WTC11 (cell line): Measurements from ENCODE around the gene LAPTM4A. TPM values are rescaled to one million over a fixed set of nuclear protein-coding genes. Genes with fewer than 3 reads are reported as not detected.
A peak's percentile ranks its signal among the peaks of the same experiment; 100 is the strongest.

Source experiments
- ATAC-seq: fragments of 200-7000 bp; cut with Tn5 transposase; 2 replicates; pipeline ENCODE4 v1.10.0; 2021; ENCODE audit warnings: mild to moderate bottlenecking, moderate library complexity
- CTCF ChIA-PET: fragments of 300-600 bp; sonication (Branson Sonifier 250); formaldehyde crosslinking; loops from one replicate; lab custom pipeline; 2021; ENCODE audit warnings: antibody characterized with exemption; lab: Charles Lee
- POLR2A ChIA-PET: fragments of 350-600 bp; sonication (Branson Sonifier 250); formaldehyde crosslinking; loops from one replicate; lab custom pipeline; 2021; ENCODE audit warnings: antibody characterized with exemption; lab: Charles Lee
- DNase-seq: peaks from one replicate; pipeline ENCODE4 v3.0.0; 2021; ENCODE audit warnings: low spot score
- H3K27ac Mint-ChIP-seq: 2 replicates; pipeline ENCODE4 v1.8.0; 2021; ENCODE audit warnings: mixed read lengths
- H3K27me3 Mint-ChIP-seq: 2 replicates; pipeline ENCODE4 v1.8.0; 2021; ENCODE audit warnings: low read depth, mild to moderate bottlenecking, moderate library complexity, mixed read lengths
- H3K36me3 Mint-ChIP-seq: 2 replicates; pipeline ENCODE4 v1.8.0; 2021; ENCODE audit warnings: mixed read lengths
- H3K4me1 Mint-ChIP-seq: 2 replicates; pipeline ENCODE4 v1.8.0; 2022; ENCODE audit warnings: mixed read lengths
- H3K4me3 Mint-ChIP-seq: 2 replicates; pipeline ENCODE4 v1.8.0; 2021; ENCODE audit warnings: mild to moderate bottlenecking, moderate library complexity, mixed read lengths
- H3K9me3 Mint-ChIP-seq: 2 replicates; pipeline ENCODE4 v1.8.0; 2021; ENCODE audit warnings: mixed read lengths
- ARID4B ChIP-seq: sonication (generic); formaldehyde crosslinking; IDR thresholded peaks from 2 replicates; pipeline ENCODE4 v1.8.0; 2023; ENCODE audit warnings: missing genetic modification reagents, mild to moderate bottlenecking, borderline replicate concordance
- CBFB ChIP-seq: sonication (generic); formaldehyde crosslinking; IDR thresholded peaks from 2 replicates; pipeline ENCODE4 v1.8.1; 2022; ENCODE audit warnings: mild to moderate bottlenecking, low read depth, missing genetic modification reagents
- CDX4 ChIP-seq: fragments of 250-450 bp; sonication (Bioruptor Pico); IDR thresholded peaks from 2 replicates; pipeline ENCODE4 v1.9.0; 2021; ENCODE audit warnings: moderate library complexity, mild to moderate bottlenecking, inconsistent platforms, borderline replicate concordance
- E2F1 ChIP-seq: sonication (generic); formaldehyde crosslinking; IDR thresholded peaks from 2 replicates; pipeline ENCODE4 v1.8.0; 2022; ENCODE audit warnings: mild to moderate bottlenecking, missing genetic modification reagents
- ELF4 ChIP-seq: sonication (generic); formaldehyde crosslinking; IDR thresholded peaks from 2 replicates; pipeline ENCODE4 v1.8.1; 2022; ENCODE audit warnings: low read depth, mild to moderate bottlenecking, moderate library complexity, missing genetic modification reagents
- EMX1 ChIP-seq: fragments of 250-450 bp; sonication (Bioruptor Pico); IDR thresholded peaks from 2 replicates; pipeline ENCODE4 v1.8.0; 2021; ENCODE audit warnings: mild to moderate bottlenecking
- FOXP1 ChIP-seq: sonication (generic); formaldehyde crosslinking; IDR thresholded peaks from 2 replicates; pipeline ENCODE4 v1.8.0; 2022; ENCODE audit warnings: missing genetic modification reagents, mild to moderate bottlenecking, moderate library complexity, borderline replicate concordance
- GRHL2 ChIP-seq: fragments of 250-450 bp; sonication (Bioruptor Pico); IDR thresholded peaks from 2 replicates; pipeline ENCODE4 v1.8.0; 2022; ENCODE audit warnings: mild to moderate bottlenecking, moderate library complexity; ENCODE audit not compliant: insufficient replicate concordance, severe bottlenecking
- IRF1 ChIP-seq: sonication (generic); formaldehyde crosslinking; IDR thresholded peaks from 2 replicates; pipeline ENCODE4 v1.8.0; 2023; ENCODE audit warnings: missing genetic modification reagents
- JUN ChIP-seq: sonication (generic); formaldehyde crosslinking; IDR thresholded peaks from 2 replicates; pipeline ENCODE4 v1.8.0; 2023; ENCODE audit warnings: mild to moderate bottlenecking, missing genetic modification reagents
- KAT7 ChIP-seq: sonication (generic); formaldehyde crosslinking; IDR thresholded peaks from 2 replicates; pipeline ENCODE4 v1.8.1; 2023; ENCODE audit warnings: missing genetic modification reagents, mild to moderate bottlenecking, borderline replicate concordance
- MLX ChIP-seq: sonication (generic); formaldehyde crosslinking; IDR thresholded peaks from 2 replicates; pipeline ENCODE4 v1.8.1; 2023; ENCODE audit warnings: mild to moderate bottlenecking, missing genetic modification reagents, moderate library complexity
- TP53 ChIP-seq: sonication (generic); formaldehyde crosslinking; IDR thresholded peaks from 2 replicates; pipeline ENCODE4 v1.8.1; 2023; ENCODE audit warnings: mild to moderate bottlenecking, missing genetic modification reagents
- USF2 ChIP-seq: sonication (generic); formaldehyde crosslinking; IDR thresholded peaks from 2 replicates; pipeline ENCODE4 v1.8.1; 2023; ENCODE audit warnings: mild to moderate bottlenecking, missing genetic modification reagents, moderate library complexity
- ZBTB43 ChIP-seq: sonication (generic); formaldehyde crosslinking; IDR thresholded peaks from 2 replicates; pipeline ENCODE4 v1.8.1; 2023; ENCODE audit warnings: mild to moderate bottlenecking, missing genetic modification reagents
- ZMAT4 ChIP-seq: fragments of 250-450 bp; sonication (Bioruptor Pico); IDR thresholded peaks from 2 replicates; pipeline ENCODE4 v1.9.0; 2021; ENCODE audit warnings: mild to moderate bottlenecking
- ZNF263 ChIP-seq: sonication (generic); formaldehyde crosslinking; IDR thresholded peaks from 2 replicates; pipeline ENCODE4 v1.8.1; 2022; ENCODE audit warnings: low read depth, mild to moderate bottlenecking, moderate library complexity, missing genetic modification reagents
- ZNF281 ChIP-seq: sonication (generic); formaldehyde crosslinking; IDR thresholded peaks from 2 replicates; pipeline ENCODE4 v1.8.0; 2023; ENCODE audit warnings: mild to moderate bottlenecking, missing genetic modification reagents
- ZNF396 ChIP-seq: fragments of 250-450 bp; sonication (Bioruptor Pico); IDR thresholded peaks from 2 replicates; pipeline ENCODE4 v1.8.0; 2021; ENCODE audit warnings: mild to moderate bottlenecking, moderate library complexity, borderline replicate concordance
- ZNF423 ChIP-seq: fragments of 250-450 bp; sonication (Bioruptor Pico); IDR thresholded peaks from 2 replicates; pipeline ENCODE4 v2.1.2; 2022; ENCODE audit warnings: mild to moderate bottlenecking, moderate library complexity
- ZNF671 ChIP-seq: fragments of 250-450 bp; sonication (Bioruptor Pico); IDR thresholded peaks from 2 replicates; pipeline ENCODE4 v1.8.0; 2021; ENCODE audit warnings: mild to moderate bottlenecking
- total RNA-seq: library from RNA; stranded (reverse); gene quantifications from 3 replicates; pipeline ENCODE4 v1.2.3, GENCODE V29; 2021

The LAPTM4A gene
- total RNA-seq, 1 experiment from 2014 or later, result 163 TPM

GRCh38 chr2:19988600-19988999 is 62.8 kb downstream of the LAPTM4A start:
- ChIA-PET CTCF (interaction anchor here (1.5 to 3.6 kb wide), 3 partner anchors 27 to 105 kb away, joined by 5 to 25 read pairs (median 7); no protein-coding TSS in a partner anchor), POLR2A (interaction anchor here (2.8 kb wide), 1 partner anchor 63 kb away, joined by 14 read pairs; the partner anchor contains the start of gene LAPTM4A)
- peaks cover 2% of the 10 kb centered on the region; the same call in 1 of the 2 replicates for H3K27me3 Mint-ChIP-seq
- peaks cover 14% of the 10 kb centered on the region for H3K36me3 Mint-ChIP-seq
- DNase-seq, result no peak
- TF ChIP-seq ZMAT4 (CRISPR knock-in tag) (no peak), ARID4B (CRISPR knock-in tag) (no peak), MLX (CRISPR knock-in tag) (no peak), GRHL2 (CRISPR knock-in tag) (no peak), FOXP1 (CRISPR knock-in tag) (no peak), KAT7 (CRISPR knock-in tag) (no peak), ELF4 (CRISPR knock-in tag) (no peak), E2F1 (no peak), ZNF423 (CRISPR knock-in tag) (no peak), CDX4 (CRISPR knock-in tag) (no peak), USF2 (no peak), EMX1 (CRISPR knock-in tag) (no peak), CBFB (no peak), ZNF263 (no peak), ZNF396 (no peak)
- no peak for ATAC-seq
- peak overlapping the region; percentile 92 for H3K4me3 Mint-ChIP-seq
- H3K9me3 Mint-ChIP-seq, result peaks cover 3% of the 10 kb centered on the region; the same call in 1 of the 2 replicates
- H3K27ac Mint-ChIP-seq, result no peak overlapping the region
- peaks cover 26% of the 10 kb centered on the region for H3K4me1 Mint-ChIP-seq

GRCh38 chr2:19987936-19988335 is 63.5 kb downstream of the LAPTM4A start:
- peaks cover 26% of the 10 kb centered on the region for H3K4me1 Mint-ChIP-seq
- H3K27me3 Mint-ChIP-seq, result no peaks in the 10 kb centered on the region; the same call in 1 of the 2 replicates
- ATAC-seq (no peak), DNase-seq (no peak)
- H3K4me3 Mint-ChIP-seq, result peak overlapping the region; percentile 92
- POLR2A ChIA-PET, result interaction anchor here (2.8 kb wide), 1 partner anchor 64 kb away, joined by 14 read pairs; the partner anchor contains the start of gene LAPTM4A
- no peak overlapping the region for H3K27ac Mint-ChIP-seq
- peaks cover 14% of the 10 kb centered on the region for H3K36me3 Mint-ChIP-seq
- CTCF ChIA-PET, result interaction anchor here (1.5 to 3.6 kb wide), 2 partner anchors 28 to 32 kb away, joined by 7 to 25 read pairs; no protein-coding TSS in a partner anchor
- peaks cover 3% of the 10 kb centered on the region; the same call in 1 of the 2 replicates for H3K9me3 Mint-ChIP-seq
- TF ChIP-seq ZBTB43 (CRISPR knock-in tag) (no peak), IRF1 (no peak), JUN (CRISPR knock-in tag) (no peak), ZNF281 (CRISPR knock-in tag) (no peak), TP53 (CRISPR knock-in tag) (no peak), ZNF671 (CRISPR knock-in tag) (no peak), CDX4 (CRISPR knock-in tag) (no peak)
